SK-N-DZ (cell line): Measurements from ENCODE around the gene RPS6KB2.
"Not testable (repeated sequence)": the region's sequence is repeated elsewhere in the genome, so short reads cannot be mapped to it uniquely, and the experiment has no call there.

ENCODE experiments used
- DNase-seq: peaks from one replicate; pipeline ENCODE4 v3.0.0-alpha.2; 2015; ENCODE audit warnings: low spot score

Gene RPS6KB2

GRCh38 chr11:67397536-67397935 is 30.8 kb upstream of the RPS6KB2 start:
- DNase-seq = no peak

GRCh38 chr11:67397986-67398660 is 30.2 kb upstream of the RPS6KB2 start:
- no peak for DNase-seq

GRCh38 chr11:67398661-67399563 is 29.4 kb upstream of the RPS6KB2 start:
- no peak for DNase-seq

GRCh38 chr11:67400251-67400941 is 27.9 kb upstream of the RPS6KB2 start:
- no peak for DNase-seq

- no peak for DNase-seq
Measured at GRCh38 chr11:67400942-67401494, 27.3 kb upstream of the RPS6KB2 start.

GRCh38 chr11:67401495-67402191 is 26.7 kb upstream of the RPS6KB2 start, which contains the start of gene PPP1CA:
TSS of gene PPP1CA (minus strand) at chr11:67401858. CDS start at chr11:67401782, 76 bp downstream.
- DNase-seq = peak; percentile 83

- DNase-seq = not testable (repeated sequence)
Measured at GRCh38 chr11:67402192-67402839, 26.0 kb upstream of the RPS6KB2 start.

GRCh38 chr11:67403085-67403484 is 25.2 kb upstream of the RPS6KB2 start:
- DNase-seq = not testable (repeated sequence)

GRCh38 chr11:67404515-67405195 is 23.6 kb upstream of the RPS6KB2 start:
- DNase-seq = no peak

GRCh38 chr11:67405196-67405567 is 23.1 kb upstream of the RPS6KB2 start:
- no peak for DNase-seq

- no peak for DNase-seq
Measured at GRCh38 chr11:67405688-67406339, 22.5 kb upstream of the RPS6KB2 start.

- no peak for DNase-seq
Measured at GRCh38 chr11:67406420-67406968, 21.8 kb upstream of the RPS6KB2 start.

- DNase-seq = no peak
Measured at GRCh38 chr11:67406969-67407687, 21.2 kb upstream of the RPS6KB2 start.

- DNase-seq = no peak
Measured at GRCh38 chr11:67407688-67408163, 20.6 kb upstream of the RPS6KB2 start.

GRCh38 chr11:67408437-67409200 is 19.7 kb upstream of the RPS6KB2 start:
- DNase-seq = no peak

GRCh38 chr11:67409261-67409666 is 19.0 kb upstream of the RPS6KB2 start:
- no peak for DNase-seq

GRCh38 chr11:67409781-67410368 is 18.4 kb upstream of the RPS6KB2 start:
- DNase-seq = no peak
